Measurements from ENCODE around the gene CLDN10.
"Not testable (repeated sequence)": the region's sequence is repeated elsewhere in the genome, so short reads cannot be mapped to it uniquely, and the experiment has no call there.

CLDN10 gene

GRCh38 chr13:95552539-95553441, at the start of gene CLDN10:
Gene CLDN10, plus strand, starts transcription at chr13:95552720. Its CDS starts 34 bp downstream, at chr13:95552754.
- DNase-seq: peak in 26 of 56 donors; percentile 5 to 56 (median 22)

GRCh38 chr13:95503662-95504061, 48.9 kb upstream of the CLDN10 start:
- no peak for DNase-seq

DNA sequence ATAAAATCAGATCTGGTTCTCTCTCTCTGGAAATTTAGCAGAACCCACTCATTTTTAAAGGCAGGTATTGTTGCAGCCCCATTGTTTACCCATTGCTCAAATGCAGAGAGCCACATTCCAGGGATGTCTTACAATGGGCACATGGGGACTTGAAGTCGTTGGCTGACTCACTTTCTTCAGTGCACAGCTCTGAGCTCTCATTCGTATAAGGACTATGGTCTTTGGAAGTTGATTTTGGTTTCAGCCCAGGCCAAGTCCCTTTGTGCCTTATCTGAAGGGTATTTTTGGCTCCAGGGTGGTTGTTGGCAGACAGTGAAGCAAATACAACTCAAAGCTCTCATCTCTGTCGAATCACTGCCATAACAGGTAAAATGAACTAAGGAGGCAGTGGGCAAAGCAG, 47.3 kb upstream of the CLDN10 start:
- no peak for DNase-seq

- no peak for DNase-seq
Observed at GRCh38 chr13:95505986-95506385, 46.5 kb upstream of the CLDN10 start.

DNA sequence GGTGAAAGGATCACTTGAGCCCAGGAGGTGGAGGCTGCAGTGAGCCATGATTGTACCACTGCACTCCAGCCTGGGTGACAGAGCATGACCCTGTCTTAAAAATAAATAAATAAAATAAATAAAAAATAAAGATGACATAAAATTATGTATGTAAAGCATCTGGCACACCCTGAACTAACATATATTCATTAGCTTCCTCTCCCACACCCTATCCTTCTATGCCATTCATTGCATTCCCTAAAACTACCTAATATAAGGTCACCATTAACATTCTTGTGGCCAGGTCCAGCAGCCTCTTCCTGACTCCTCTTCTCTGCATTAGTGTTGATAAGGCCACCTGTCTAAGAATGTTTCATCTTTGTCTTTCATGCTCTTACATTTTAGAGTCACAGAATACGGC, 44.5 kb upstream of the CLDN10 start:
- DNase-seq: no peak

GRCh38 chr13:95508996-95509395, 43.5 kb upstream of the CLDN10 start:
- no peak for DNase-seq

- DNase-seq: no peak
Observed at GRCh38 chr13:95509521-95510310, 42.8 kb upstream of the CLDN10 start.

- DNase-seq: no peak
Observed at GRCh38 chr13:95510950-95511349, 41.6 kb upstream of the CLDN10 start.

DNA sequence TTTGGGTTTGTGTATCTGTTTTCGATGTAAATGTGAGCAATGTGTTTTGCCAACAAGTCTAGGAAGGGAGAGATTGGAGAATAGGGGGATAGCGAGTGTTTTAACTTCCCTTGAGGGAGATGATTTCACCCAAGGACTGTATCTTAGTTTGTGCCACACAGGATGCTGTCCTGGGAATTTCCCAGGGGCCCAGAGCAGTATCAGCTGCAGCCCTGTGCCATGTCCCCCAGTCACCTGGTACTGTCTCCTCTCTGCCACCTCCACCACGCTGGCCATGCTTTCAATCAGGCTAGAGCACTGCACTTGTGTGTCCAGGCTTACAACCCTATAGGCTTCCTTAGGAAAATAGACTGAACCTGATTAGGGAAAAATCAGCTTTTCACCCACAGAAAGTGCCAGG, 40.1 kb upstream of the CLDN10 start:
- no peak for DNase-seq

DNA sequence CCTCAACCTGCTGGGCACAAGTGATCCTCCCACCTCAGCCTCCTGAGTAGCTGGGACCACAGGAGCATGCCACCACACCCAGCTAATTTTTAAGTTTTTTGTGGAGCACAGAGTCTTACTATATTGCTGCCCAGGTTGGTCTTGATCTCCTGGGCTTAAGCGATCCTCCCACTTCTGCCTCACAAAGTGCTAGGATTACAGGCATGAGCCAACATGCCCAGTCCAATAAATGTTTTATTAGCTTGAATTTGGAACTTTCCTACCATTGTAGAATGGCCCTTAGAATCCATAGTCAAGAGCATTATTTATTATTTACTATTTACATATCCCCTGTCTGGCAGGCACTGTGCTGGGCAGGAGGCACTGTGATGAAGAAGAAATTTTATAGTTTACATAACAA, 39.6 kb upstream of the CLDN10 start:
- no peak for DNase-seq

DNA sequence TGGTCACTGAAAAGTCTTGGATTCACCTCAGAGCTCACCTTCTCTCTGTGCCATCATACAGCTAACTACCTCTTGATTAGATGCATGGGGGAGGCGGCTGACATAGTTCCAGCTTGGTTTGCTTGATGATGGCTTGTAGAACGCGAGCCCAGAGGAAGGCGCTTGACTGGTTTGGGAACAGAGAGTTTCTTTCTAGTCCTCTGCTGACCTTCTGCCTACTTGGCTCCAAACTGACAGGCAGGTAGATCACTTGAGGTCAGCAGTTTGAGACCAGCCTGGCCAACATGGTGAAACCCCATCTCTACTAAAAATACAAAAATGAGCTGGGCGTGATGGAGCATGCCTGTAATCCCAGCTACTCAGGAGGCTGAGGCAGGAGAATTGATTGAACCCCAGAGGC, 36.9 kb upstream of the CLDN10 start:
- not testable (repeated sequence) for DNase-seq

GRCh38 chr13:95516021-95516420, 36.5 kb upstream of the CLDN10 start:
- no peak for DNase-seq

DNA sequence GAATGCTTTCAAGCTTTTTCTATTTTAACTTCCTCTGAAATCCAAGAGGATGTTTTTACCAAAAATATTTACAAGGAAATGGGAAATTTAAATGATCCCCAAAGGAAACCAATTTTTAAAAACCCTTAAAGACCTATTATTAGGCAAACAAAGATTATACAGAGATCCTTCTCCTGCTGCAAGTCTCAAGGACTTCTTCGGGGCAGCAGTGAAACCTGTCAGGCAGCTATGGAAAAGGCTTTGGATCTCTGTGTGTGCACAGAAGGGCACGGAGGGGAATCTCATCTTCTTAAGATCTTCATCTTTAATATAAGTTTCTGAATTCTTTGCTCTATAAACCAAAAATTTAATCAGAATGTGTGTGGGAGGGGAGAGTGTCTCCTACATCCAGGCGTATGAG, 36.0 kb upstream of the CLDN10 start:
- no peak for DNase-seq

GRCh38 chr13:95523598-95523997, 28.9 kb upstream of the CLDN10 start:
- no peak for DNase-seq

GRCh38 chr13:95524264-95524901, 28.1 kb upstream of the CLDN10 start:
- DNase-seq: no peak

DNA sequence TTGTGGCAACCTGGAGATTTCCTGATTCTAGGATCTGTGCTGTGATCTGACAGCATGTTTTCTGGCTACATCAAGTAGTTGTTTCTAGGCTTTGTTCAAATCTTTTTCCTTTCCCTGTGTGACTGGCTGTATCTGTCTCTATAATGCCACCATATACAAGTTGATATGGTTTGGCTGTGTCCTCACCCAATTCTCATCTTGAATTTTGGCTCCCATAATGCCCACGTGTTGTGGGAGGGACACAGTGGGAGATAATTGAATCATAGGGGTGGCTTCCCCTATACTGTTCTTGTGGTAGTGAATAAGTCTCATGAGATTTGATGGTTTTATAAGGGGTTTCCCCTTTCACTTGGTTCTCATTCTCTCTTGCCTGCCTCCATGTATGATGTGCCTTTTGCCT, 24.6 kb upstream of the CLDN10 start:
- DNase-seq: no peak

GRCh38 chr13:95530178-95530577, 22.3 kb upstream of the CLDN10 start:
- DNase-seq: peak in 2 of 56 donors; percentile 6 to 7

- no peak for DNase-seq
Observed at GRCh38 chr13:95533545-95534160, 18.9 kb upstream of the CLDN10 start.

DNA sequence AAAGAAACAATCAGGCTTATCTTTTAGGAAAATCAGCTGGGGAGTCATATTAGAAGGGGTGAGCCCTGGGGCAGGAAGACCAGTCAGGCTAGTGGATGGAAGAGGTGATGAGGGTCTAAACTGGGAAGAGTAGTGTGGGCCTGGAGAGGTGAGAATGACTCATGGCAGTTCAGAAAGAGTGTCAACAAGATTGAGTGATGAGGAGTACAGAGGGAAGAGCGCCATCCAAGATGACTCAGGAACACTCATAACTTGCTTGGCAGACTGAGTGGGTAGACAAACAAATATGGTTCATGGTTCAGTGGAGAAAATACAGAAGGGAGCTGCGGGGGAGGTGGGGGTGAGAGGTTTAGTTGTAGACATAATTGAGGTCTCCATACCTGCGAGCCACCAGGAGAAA, 17.3 kb upstream of the CLDN10 start:
- DNase-seq: no peak

GRCh38 chr13:95536632-95537241, 15.8 kb upstream of the CLDN10 start:
- DNase-seq: no peak

GRCh38 chr13:95540888-95541287, 11.6 kb upstream of the CLDN10 start:
- peak in 43 of 56 donors; percentile 3 to 79 (median 31) for DNase-seq
